HepG2 (cell line): Measurements from ENCODE around the gene SCAI. TPM values are rescaled to one million over a fixed set of nuclear protein-coding genes. Genes with fewer than 3 reads are reported as not detected.

Source experiments
- MAF1 ChIP-seq: sonication (generic); formaldehyde crosslinking; IDR thresholded peaks from 2 replicates; pipeline ENCODE4 v1.5.0; 2020; ENCODE audit warnings: missing genetic modification reagents, borderline replicate concordance
- NCOR1 ChIP-seq: fragments of 200-600 bp; sonication (generic); IDR thresholded peaks from 2 replicates; pipeline ENCODE4 v1.7.0; 2017; ENCODE audit warnings: antibody characterized with exemption, low read length, borderline replicate concordance
- NPAS2 ChIP-seq: sonication (generic); formaldehyde crosslinking; IDR thresholded peaks from 2 replicates; pipeline ENCODE4 v1.8.0; 2022; ENCODE audit warnings: mild to moderate bottlenecking, missing genetic modification reagents, borderline replicate concordance
- SETDB1 ChIP-seq: sonication (generic); formaldehyde crosslinking; IDR thresholded peaks from 2 replicates; pipeline ENCODE4 v1.5.1; 2020; ENCODE audit warnings: missing genetic modification reagents, mild to moderate bottlenecking, borderline replicate concordance
- SOX13 ChIP-seq, 3 experiments: fragments of 450-650 bp in 1 of 3; sonication (generic) in 1 of 3; formaldehyde crosslinking in 1 of 3; IDR thresholded peaks in 2 of 3; conservative IDR thresholded peaks in 1 of 3; 2 replicates each; pipeline versions ENCODE4 v1.5.0 to v1.6.1; 2016 to 2020; ENCODE audit warnings: antibody characterized with exemption in 1 of 3, mild to moderate bottlenecking in 1 of 3, missing compliant biosample characterization in 1 of 3, missing genetic modification reagents in 1 of 3, moderate library complexity in 1 of 3
- THAP11 ChIP-seq: IDR thresholded peaks from 2 replicates; pipeline ENCODE4 v1.6.1; 2016; ENCODE audit warnings: missing biosample characterization, missing genetic modification reagents
- ZBTB1 ChIP-seq: sonication (generic); formaldehyde crosslinking; IDR thresholded peaks from 2 replicates; pipeline ENCODE4 v1.4.0; 2020; ENCODE audit warnings: missing genetic modification reagents, borderline replicate concordance
- ZFP36L1 ChIP-seq: sonication (generic); formaldehyde crosslinking; IDR thresholded peaks from 2 replicates; pipeline ENCODE4 v1.8.0; 2022; ENCODE audit warnings: mild to moderate bottlenecking, missing genetic modification reagents, moderate library complexity
- ZMAT3 ChIP-seq: sonication (generic); formaldehyde crosslinking; conservative IDR thresholded peaks from 2 replicates; pipeline ENCODE4 v1.7.0; 2021; ENCODE audit warnings: missing genetic modification reagents
- ZNF17 ChIP-seq: sonication (generic); formaldehyde crosslinking; IDR thresholded peaks from 2 replicates; pipeline ENCODE4 v1.5.0; 2020; ENCODE audit warnings: mild to moderate bottlenecking, missing genetic modification reagents
- ZNF350 ChIP-seq: sonication (generic); formaldehyde crosslinking; IDR thresholded peaks from 2 replicates; pipeline ENCODE4 v1.4.0; 2020; ENCODE audit warnings: mild to moderate bottlenecking, low read depth, missing genetic modification reagents, borderline replicate concordance
- ZNF446 ChIP-seq: sonication (generic); formaldehyde crosslinking; IDR thresholded peaks from 2 replicates; pipeline ENCODE4 v1.5.0; 2020; ENCODE audit warnings: mild to moderate bottlenecking, missing genetic modification reagents
- ZNF616 ChIP-seq: sonication (generic); formaldehyde crosslinking; IDR thresholded peaks from 2 replicates; pipeline ENCODE4 v1.5.0; 2020; ENCODE audit warnings: low read depth, mild to moderate bottlenecking, missing genetic modification reagents
- ZNF782 ChIP-seq: sonication (generic); formaldehyde crosslinking; IDR thresholded peaks from 2 replicates; pipeline ENCODE4 v1.4.0; 2020; ENCODE audit warnings: missing genetic modification reagents, mild to moderate bottlenecking, borderline replicate concordance
- ZNF879 ChIP-seq: sonication (generic); formaldehyde crosslinking; IDR thresholded peaks from 2 replicates; pipeline ENCODE4 v1.8.1; 2023; ENCODE audit warnings: missing genetic modification reagents
- polyA plus RNA-seq, 8 experiments: library from polyadenylated mRNA; depleted of rRNA in 3 of 8; stranded (reverse) in 7 of 8; unstranded in 1 of 8; fragments of >200 nt; fragmentation: Illumina TruSeq in 4 of 8; extraction: Trizol in 4 of 8; gene quantifications; 2 replicates each; pipeline versions ENCODE4 v1.2.1 to v1.2.3, GENCODE V29; 2011 to 2016; ENCODE audit warnings: low read depth in 4 of 8, missing spikeins in 1 of 8, mixed read lengths in 1 of 8; ENCODE audit not compliant: insufficient read depth in 1 of 8
- total RNA-seq, 5 experiments: library from RNA; depleted of rRNA; stranded (reverse); fragments of >200 nt; fragmentation: Illumina TruSeq; extraction: Trizol; gene quantifications; 2 replicates each; pipeline ENCODE4 v1.2.3, GENCODE V29; 2016; ENCODE audit warnings: low read depth in 1 of 5
- TF ChIP-seq, protein P1 (sequence below): sonication (generic); formaldehyde crosslinking; IDR thresholded peaks from 2 replicates; pipeline ENCODE4 v1.4.0; 2020; ENCODE audit warnings: missing genetic modification reagents
- TF ChIP-seq, protein P2 (sequence below): sonication (generic); formaldehyde crosslinking; IDR thresholded peaks from 2 replicates; pipeline ENCODE4 v1.8.1; 2023; ENCODE audit warnings: mild to moderate bottlenecking, missing genetic modification reagents
- TF ChIP-seq, protein P3 (sequence below): sonication (generic); formaldehyde crosslinking; IDR thresholded peaks from 2 replicates; pipeline ENCODE4 v1.5.0; 2020; ENCODE audit warnings: mild to moderate bottlenecking, missing genetic modification reagents, moderate library complexity
- TF ChIP-seq, protein P4 (sequence below): sonication (generic); formaldehyde crosslinking; IDR thresholded peaks from 2 replicates; pipeline ENCODE4 v1.5.1; 2020; ENCODE audit warnings: missing genetic modification reagents, mild to moderate bottlenecking, borderline replicate concordance

SCAI gene
- total and polyA plus RNA-seq, 2 of the 13 experiments (the other 11 are each of a cell fraction or from before 2014, with no cell fraction given): 4.4 to 8.4 TPM

DNA sequence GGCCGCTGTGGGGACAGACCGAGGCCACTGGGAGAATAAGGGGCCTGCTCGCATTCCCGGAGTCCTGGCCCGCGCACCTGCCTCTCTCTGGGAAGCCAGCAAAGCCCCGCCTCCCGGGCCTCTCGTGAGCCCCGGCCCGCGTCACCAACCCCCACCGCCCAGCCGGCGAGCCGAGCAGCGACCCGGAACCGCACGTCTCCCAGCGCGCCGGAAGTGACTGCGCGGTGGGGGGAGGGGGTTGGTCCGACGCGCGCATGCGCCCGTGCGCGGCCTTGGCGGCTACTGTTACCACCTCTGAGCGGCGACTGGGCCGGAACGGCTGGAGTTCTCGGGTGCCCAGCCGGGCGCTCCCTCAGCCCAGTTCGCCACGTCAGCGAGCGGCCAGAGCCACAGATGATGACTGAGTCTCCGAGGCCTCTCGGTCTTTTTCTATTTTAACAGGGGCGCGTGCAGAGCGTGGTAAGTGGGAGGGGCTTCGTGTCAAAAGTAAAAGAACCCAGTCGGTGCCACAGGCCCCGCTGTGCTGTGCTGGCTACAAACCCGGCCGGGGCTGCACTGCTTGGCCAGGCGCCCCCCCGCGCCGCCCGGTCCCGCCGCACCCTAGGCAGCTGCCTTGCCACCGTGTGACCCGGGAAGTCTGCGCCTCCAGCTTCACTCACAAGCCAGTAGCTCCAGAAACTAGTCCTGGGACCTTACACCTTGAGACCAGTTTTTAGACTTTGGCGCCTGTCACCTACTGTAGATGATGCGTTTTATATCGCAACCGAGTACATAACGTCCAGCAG, 202.2 kb downstream of the SCAI start, which contains the start of gene GOLGA1 (continued):
- TF ChIP-seq SOX13 (IDR thresholded peaks at IDR 0.05): no peak
- TF ChIP-seq SOX13 (CRISPR knock-in tag; conservative IDR thresholded peaks at IDR 0.05 in 1 of 2, IDR thresholded peaks at IDR 0.05 in 1 of 2): peak in 1 of 2 experiments; percentile 66; a peak in 1 of 4 replicates
- no peak for TF ChIP-seq NPAS2 (CRISPR knock-in tag)
- no peak for TF ChIP-seq NCOR1
- TF ChIP-seq ZBTB1 (CRISPR knock-in tag): no peak
- TF ChIP-seq ZNF782 (CRISPR knock-in tag): no peak; the same call in 1 of the 2 replicates
- no peak for TF ChIP-seq SETDB1 (CRISPR knock-in tag)
- 0 out of 2 replicates have a peak, but pooled peaks have one; percentile 60 for TF ChIP-seq ZNF446
- TF ChIP-seq, protein P1, sequence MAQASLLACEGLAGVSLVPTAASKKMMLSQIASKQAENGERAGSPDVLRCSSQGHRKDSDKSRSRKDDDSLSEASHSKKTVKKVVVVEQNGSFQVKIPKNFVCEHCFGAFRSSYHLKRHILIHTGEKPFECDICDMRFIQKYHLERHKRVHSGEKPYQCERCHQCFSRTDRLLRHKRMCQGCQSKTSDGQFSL (CRISPR knock-in tag): peak; percentile 64
- peak; percentile 72; the same call in 1 of the 2 replicates for TF ChIP-seq MAF1 (CRISPR knock-in tag)
- TF ChIP-seq ZNF17: no peak
- TF ChIP-seq, protein P2, sequence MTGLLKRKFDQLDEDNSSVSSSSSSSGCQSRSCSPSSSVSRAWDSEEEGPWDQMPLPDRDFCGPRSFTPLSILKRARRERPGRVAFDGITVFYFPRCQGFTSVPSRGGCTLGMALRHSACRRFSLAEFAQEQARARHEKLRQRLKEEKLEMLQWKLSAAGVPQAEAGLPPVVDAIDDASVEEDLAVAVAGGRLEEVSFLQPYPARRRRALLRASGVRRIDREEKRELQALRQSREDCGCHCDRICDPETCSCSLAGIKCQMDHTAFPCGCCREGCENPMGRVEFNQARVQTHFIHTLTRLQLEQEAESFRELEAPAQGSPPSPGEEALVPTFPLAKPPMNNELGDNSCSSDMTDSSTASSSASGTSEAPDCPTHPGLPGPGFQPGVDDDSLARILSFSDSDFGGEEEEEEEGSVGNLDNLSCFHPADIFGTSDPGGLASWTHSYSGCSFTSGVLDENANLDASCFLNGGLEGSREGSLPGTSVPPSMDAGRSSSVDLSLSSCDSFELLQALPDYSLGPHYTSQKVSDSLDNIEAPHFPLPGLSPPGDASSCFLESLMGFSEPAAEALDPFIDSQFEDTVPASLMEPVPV (CRISPR knock-in tag): peak; percentile 72; the same call in 1 of the 2 replicates
- no peak for TF ChIP-seq ZNF879 (CRISPR knock-in tag)
- TF ChIP-seq, protein P3, sequence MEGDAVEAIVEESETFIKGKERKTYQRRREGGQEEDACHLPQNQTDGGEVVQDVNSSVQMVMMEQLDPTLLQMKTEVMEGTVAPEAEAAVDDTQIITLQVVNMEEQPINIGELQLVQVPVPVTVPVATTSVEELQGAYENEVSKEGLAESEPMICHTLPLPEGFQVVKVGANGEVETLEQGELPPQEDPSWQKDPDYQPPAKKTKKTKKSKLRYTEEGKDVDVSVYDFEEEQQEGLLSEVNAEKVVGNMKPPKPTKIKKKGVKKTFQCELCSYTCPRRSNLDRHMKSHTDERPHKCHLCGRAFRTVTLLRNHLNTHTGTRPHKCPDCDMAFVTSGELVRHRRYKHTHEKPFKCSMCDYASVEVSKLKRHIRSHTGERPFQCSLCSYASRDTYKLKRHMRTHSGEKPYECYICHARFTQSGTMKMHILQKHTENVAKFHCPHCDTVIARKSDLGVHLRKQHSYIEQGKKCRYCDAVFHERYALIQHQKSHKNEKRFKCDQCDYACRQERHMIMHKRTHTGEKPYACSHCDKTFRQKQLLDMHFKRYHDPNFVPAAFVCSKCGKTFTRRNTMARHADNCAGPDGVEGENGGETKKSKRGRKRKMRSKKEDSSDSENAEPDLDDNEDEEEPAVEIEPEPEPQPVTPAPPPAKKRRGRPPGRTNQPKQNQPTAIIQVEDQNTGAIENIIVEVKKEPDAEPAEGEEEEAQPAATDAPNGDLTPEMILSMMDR (CRISPR knock-in tag): no peak
- TF ChIP-seq ZMAT3 (CRISPR knock-in tag): peak; percentile 76; the same call in 1 of the 2 replicates
- peak; percentile 36; the same call in 1 of the 2 replicates for TF ChIP-seq ZFP36L1
- TF ChIP-seq, protein P4, sequence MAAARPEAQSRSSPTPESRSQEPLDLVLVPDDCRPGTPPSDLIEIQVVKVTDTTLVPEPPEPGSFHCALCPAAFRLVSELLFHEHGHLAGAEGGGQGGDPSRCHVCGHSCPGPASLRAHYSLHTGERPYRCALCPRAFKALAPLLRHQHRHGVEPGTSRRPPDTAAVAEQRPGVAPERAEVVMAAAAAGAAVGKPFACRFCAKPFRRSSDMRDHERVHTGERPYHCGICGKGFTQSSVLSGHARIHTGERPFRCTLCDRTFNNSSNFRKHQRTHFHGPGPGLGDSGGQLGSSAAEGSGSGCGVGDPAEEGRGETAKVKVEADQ (CRISPR knock-in tag): no peak
- TF ChIP-seq ZNF616: peak; percentile 82; the same call in 1 of the 2 replicates
- peak; percentile 95 for TF ChIP-seq THAP11
- peak; percentile 53; the same call in 1 of the 2 replicates for TF ChIP-seq ZNF350 (CRISPR knock-in tag)
